Raji (cell line): ENCODE results near the gene CHRDL2.

ENCODE experiments used
- POLR2A ChIP-seq: IDR thresholded peaks from 2 replicates; pipeline ENCODE4 v1.6.1; 2011; ENCODE audit warnings: low read depth, low read length, control low read depth; ENCODE audit not compliant: insufficient read depth

Gene CHRDL2

DNA sequence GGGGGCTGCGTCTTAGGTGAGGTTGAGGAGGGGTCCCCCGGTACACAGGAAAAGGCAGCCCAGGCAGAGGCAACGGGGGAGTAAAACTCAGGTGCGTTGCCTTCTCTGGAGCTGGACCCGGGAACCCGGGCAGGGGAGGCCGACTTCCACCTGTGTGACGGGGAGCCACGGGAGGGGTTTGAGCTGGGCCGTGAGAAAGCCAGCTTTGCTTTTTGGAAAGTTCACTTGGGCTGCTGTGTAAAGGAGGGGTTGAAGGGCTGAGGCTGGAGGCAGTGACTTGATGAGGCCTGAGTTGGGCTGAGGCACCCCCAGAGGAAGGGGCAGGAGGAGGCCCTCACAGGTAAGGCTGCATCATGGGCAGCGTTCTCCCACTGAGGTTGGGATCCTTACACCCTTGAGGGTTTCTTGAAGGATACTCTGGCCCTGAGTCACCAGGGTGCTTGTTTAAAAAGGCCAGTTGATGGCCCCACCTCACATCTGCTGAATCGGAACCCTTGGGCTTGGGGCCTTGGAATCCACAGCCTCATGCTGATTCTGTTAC is 47.2 kb downstream of the CHRDL2 start:
- TF ChIP-seq POLR2A = no peak

DNA sequence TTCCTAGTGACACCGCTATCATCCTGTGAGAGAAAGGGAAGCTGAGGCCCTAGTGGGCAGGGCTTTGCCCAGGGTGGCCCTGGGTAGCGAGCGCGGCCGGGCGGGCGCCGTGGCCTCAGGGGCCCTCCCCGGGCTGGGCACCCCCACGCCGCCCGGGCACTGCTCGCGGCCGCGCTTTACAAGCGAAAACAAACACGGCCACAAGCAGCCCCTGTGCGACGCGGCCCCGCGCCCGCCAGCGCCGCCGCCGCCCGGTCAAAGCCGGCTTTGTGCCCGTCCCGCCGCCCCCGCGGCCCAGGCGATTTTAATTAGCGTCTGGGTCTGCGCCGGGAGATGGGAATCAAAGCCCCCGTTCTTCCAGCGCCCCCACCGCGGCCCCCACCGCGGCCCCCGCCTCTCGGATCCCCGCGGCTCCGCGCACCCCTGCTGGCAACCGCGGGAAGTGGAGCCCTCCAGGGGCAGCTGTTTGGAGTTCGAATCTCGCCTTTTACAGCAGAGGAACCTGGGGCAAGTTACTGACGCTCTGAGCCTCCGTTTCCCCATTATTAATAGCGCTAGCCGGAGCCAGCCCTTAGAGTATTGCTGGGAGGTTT is 47.9 kb downstream of the CHRDL2 start:
- TF ChIP-seq POLR2A = no peak

DNA sequence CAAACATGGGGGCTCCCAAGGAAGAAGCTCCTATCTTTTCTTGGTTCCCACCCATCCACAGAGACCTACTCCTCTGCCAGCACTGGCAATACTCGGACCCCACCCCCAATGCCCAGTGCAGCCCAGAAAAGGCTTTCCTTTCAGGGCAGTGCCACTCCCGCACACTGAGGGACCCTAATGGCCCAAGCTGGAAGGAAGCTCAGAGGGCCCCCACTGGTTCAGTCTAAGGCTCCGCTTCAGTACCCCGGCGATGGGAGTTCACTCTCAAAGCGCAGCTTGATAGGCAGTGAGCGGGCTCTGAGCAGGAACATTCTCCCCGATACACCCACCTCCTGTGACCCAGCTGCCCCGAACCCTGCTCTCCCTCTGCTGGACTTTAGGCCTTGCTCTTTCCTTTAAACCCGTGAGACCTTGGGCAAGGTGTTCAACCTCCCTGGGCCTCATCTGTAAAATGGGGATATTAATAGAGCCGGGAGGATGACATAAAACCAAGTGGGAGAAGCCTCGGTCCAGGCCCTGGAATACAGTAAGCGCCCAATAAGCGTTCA is 48.4 kb downstream of the CHRDL2 start:
- no peak for TF ChIP-seq POLR2A

DNA sequence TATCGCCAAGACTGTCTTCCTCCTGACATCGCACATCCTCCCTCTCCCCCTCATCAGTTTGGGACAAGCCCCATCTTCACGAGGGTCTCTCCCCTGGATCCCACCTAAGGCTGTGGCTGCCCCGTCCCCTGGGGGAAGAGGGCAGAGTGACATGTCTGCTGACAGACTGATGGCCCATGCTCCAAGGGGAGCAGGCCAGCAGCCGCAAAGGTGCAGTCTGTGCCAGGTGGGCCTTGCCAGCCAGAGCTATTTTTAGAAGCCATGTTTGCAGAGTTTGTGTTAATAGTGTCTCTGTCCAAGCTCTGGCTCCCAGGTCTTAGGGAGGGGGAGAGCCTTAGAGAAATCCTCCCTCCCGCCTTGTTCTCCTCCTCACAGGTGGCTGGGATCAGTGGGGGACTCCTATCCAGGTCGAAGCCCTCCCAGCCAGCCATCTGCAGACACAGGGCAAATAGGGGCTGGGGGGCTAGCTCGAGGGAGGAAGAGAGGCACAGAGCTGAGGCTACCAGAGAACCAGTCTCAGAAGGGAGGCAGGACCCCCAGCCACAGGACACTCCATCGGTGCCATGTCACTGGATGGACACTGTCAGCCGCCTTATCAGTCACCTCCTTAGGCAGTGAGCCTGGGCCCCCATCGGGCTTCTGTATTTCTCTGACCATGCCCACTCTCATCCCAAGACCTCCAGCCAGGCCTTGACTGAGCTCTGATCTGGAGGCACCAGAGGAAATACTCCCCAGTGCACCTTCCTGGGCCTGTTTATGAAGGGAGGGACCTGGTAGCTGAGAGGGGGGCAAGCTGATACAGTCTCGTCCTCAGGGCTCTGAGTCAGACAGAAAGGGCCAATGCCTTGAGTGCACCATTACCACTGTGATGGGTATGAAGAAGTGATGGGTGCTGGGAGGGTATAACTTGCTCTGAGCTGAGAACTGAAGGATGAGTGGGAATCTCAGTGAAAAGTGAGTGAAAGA is 49.3 kb downstream of the CHRDL2 start:
- no peak for TF ChIP-seq POLR2A

DNA sequence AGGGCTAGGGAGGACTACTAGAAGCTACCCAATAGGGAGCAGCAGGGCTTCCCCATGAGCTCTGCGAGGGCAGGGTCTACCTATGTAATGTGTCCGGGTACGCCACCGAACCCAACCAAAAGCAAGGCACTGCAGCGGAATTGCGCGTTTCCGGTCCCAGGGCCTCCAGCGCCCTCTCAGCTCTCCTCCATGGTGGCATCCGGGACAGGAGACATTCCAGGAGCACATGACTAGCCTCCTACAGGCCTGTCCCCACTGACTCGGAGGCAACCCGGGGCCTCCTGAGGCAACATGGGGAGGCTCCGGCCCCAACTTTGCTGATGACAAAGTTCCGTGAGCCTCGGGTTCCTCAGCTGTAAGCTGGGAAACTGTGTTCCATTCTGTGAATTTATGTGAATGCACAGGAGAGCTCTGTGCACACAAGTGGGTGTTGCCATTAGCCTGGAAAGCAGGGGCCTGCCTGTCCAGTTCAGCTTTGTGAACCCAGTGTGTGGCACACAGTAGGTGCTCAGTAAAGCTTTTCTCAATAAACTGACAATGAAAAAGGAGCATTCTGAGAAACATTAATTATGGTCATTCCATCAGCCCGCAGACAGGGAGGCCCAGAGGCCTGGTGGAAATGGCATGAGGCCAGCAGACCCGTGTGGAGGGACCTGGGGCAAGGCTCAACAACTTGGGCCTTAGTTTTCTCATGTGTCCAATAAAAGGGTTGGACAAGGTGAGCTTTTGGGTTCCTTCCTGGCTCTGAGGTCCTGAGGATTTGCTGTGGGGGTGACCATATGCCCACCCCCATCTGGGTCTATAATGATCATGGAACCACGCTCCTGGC is 50.3 kb downstream of the CHRDL2 start:
- no peak for TF ChIP-seq POLR2A

DNA sequence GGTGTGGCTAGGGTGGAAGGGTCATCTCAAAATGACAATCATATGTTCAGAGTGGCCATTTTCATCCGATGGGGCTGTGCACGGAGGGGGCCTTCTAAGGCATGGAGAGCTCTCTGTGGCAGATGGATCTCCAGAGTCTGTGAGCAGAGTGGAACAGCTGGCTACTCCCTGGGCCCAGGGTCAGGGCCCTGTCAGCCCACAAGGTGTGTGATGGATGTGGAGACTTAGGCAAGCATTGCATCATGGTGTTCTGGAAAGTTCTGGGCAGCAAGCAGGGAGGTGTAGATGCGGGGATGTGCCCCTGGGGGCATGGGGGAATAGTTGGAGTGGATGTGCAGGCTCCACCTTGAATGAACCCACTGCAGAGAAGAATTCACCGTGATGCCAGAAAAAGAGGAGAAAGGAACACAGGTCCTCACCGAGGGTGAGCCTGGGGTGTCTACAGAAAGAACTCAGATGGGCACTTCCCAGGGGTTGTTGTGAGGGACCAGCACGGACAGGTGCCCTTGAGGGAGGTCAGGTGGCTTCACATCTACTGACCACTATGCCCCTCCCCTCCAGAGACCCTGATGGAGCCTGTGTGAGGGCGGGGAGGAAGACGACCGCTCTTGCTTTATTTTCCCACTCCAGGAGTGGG is 51.1 kb downstream of the CHRDL2 start:
- no peak for TF ChIP-seq POLR2A

DNA sequence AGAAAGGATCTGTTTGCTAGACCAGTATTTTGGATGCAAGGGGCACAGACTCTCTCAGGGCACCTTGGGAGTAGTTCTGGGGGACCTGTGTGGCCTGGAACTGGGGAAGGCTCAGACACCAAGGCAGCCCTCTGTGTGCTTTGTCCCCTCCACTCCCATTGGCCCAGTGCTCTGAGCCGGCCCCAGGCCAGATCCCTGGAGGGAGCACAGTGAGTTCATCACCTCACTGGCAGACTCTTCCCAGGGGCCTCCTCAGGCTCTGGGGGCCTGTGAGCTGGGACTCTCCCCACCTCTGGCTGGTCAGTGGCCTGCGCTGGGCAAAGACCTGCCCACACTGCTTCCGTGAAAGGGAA is 51.7 kb downstream of the CHRDL2 start:
- TF ChIP-seq POLR2A = no peak

DNA sequence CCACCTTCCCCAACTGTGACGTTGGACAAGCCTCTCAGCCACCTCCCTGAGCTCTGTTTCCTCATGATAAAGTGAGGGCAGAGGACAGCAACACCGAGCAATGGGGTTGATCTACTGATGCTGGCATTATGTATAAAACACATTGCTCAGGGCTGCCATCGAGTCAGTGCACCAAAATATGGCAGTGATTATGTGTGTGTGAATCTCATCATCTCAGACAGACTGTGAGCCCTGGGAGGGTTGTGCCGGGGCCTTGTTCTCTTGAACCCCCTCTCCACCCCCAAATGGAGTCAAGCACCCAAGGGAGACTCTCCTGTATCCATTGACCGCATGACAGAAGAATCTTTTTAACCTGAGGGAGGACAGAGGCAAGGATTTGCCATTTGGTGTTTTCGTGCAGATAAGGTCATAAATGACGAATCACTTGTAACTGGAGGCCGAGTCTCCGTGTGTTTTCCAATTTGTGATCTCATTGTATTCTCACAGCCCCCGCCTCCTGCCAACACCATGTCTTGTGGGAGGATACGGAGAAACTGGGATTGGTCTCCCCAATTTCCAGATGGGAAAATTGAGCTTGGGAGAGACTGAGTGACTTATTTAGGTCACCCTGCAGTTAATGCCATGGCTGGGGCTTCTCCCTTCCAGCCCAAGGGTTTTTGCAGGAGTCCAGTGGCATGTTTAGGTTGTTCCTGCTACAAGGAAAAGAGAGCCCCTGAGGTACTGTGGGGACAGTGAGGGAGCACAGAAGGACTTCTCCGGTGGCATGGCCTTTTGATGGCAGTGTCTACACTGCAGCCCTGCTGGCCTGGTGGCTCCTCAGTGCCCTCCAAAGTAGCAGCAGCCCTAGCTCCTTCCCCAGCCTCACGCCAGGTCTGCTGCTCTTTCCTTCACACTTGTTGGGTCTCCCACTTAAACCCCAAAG is 52.4 kb downstream of the CHRDL2 start:
- TF ChIP-seq POLR2A = no peak

DNA sequence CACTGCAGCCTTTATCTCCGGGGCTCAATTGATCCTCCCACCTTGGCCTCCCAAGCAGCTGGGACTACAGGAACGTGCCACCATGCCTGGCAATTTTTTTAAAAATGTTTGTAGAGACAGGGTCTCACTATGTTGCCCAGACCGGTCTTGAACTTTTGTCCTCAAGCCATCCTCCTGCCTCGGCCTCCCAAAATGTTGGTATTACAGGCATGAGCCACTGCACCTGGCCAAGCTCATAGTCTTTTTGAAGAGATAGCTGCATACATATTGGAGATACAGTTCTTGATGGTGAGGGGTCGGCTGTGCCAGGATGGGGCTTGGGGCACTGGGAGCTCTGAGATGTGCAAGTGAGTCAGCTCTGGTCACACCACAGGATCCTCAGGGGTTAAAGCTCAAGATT is 53.2 kb downstream of the CHRDL2 start:
- TF ChIP-seq POLR2A = no peak

DNA sequence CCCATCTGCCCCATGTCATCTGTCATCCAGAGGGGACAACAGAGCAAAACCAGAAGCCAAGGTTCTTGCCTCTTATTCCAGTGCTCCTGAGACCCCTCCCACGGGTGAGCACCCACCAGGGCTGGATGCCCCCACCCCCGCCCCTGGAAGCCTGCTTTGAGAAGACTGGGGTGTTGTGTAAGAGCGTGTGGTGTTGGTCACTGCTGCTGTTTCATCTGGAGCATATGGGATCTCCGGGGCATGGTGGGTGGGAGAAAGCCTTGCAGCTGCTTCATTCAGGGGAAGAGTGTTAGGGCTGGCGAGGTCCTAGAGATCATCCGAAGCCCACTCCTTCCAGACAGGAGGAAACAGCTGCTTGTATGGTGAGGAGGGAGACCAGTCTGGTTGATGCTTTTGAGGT is 54.1 kb downstream of the CHRDL2 start:
- TF ChIP-seq POLR2A = no peak

DNA sequence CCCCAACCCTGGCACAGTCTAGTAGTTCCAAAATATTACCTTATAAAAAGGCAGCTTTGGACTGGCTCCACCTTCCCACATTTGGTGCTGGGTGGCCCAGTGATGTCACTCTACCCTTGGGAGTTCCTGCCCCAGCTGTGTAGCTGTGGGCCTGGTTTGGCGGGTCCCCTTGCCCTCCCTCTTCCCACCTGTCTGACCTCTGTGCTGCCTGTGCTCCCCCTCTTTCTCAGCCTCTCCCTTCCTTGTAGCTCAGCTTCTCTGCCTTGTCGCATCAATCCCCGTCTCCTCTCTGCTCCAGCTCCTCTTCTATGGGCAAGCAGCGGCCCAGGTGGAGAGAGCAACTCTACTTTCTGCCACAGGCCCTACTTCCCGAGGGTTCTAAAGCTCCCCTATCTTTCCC is 54.6 kb downstream of the CHRDL2 start:
- TF ChIP-seq POLR2A = no peak

DNA sequence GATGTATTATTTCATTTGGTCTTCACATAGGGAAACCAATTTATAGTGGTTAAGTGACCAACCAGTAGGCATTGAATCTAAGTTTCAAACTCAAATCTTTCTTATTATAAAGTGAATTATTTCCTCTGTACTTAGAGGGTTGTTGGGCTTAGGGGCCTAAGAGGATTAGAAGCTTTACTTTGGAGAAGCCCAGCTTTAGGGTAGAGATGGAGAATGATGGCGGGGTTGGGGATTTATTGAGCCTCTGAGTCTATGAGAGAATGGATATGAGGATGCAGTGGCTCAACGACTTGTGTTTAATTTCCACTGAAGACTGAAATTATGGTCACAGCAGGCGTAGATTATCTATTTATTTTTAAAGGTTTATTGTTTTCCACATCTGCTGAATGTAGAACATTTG is 55.5 kb downstream of the CHRDL2 start:
- TF ChIP-seq POLR2A = no peak

DNA sequence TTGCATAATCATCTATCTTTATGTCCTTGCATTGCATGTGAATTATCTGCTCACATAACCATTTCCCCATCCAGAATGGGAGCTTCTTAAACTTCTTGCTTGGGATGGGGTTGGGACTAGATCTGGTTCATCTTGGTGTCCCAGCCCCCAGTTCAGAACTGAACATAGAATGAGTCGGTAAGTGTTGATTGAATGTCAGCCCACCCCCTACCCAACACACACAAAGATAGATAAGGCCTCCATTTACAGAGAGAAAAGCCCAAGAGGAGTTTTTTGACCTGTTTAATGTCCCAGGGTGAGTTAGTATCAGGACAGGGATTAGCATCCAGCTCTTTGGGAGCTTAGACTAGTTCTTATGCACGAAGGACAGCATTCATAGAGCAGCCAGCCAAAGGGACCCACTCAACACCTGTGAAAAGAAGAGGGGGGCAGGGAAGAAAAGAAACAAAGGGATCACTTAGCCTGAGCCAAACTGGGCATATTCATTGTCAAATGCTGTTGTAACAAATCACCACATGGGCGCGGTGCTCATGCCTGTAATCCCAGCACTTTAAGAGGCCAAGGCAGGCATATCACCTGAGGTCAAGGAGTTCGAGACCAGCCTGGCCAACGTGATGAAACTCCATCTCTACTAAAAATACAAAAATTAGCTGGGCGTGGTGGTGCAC is 57.4 kb downstream of the CHRDL2 start:
- TF ChIP-seq POLR2A = no peak

DNA sequence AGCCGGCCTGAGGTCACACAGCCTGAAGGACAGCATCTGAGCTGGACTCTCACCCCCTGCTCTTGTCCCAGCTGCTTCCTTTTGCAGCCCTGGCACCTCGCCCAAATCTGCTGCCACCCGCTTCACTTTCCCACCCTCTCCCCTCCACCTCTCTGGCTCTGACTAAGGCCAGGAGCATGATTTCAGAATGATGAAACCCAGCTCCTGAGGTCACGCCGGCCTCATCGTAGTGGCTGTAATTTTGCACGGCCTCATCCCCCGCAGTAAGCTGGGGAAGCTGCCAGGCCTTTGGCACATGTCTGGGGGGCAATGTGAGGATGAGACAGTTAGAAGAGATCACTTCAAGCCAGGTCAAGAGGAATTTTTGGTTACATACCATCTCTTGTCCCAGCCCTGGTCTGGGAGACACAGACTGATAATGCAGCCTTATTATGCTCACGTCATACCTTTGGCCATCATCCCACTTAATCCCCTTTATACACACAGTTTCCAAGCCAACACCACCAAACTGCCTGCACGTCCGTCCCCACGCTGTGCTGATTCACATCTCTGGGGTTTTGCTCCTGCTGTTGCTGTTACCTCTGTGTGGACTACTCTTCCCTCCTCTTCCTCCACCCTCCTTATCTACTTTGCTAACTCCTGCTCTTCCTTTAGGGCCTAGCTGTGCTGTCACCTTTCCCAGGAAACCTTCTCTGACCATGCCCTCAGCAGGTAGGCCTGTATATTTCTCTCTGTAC is 58.1 kb downstream of the CHRDL2 start:
- TF ChIP-seq POLR2A = no peak
